ENCODE measurements around the gene PRSS12. TPM values are rescaled to one million over a fixed set of nuclear protein-coding genes. Genes with fewer than 3 reads are reported as not detected.

PRSS12 gene
- total RNA-seq, 4 donors from 2014 or later, result under 0.01 to 1.4 (median 0.48) TPM

GRCh38 chr4:118265312-118266144 is 87.3 kb downstream of the PRSS12 start:
- no peak overlapping the region for H3K27ac ChIP-seq (replicated peaks in 1 of 4)
- intact Hi-C loops (cut with DNase I), result no loop called here
- H3K9me3 ChIP-seq, result no peaks in the 10 kb centered on the region
- H3K4me3 ChIP-seq, result peak overlapping the region; percentile 58 to 67 (median 58)
- H3K27me3 ChIP-seq, result peaks cover 0 to 6% (median 0%) of the 10 kb centered on the region in 4 donors
- WGBS, result 45% methylated on average over 4 of the region's 64 CpGs
- DNase-seq (ENCODE audit: extremely low spot score), result no peak
- H3K4me1 ChIP-seq, result peaks cover 0 to 9% (median 7%) of the 10 kb centered on the region in 4 donors
- H3K36me3 ChIP-seq, result no peaks in the 10 kb centered on the region
- TF ChIP-seq POLR2A (IDR thresholded peaks at IDR 0.05; ENCODE audit: low read depth), result no peak
- no peak for TF ChIP-seq EP300 (IDR thresholded peaks at IDR 0.05)
- no peak for TF ChIP-seq CTCF (IDR thresholded peaks at IDR 0.05)
- TF ChIP-seq POLR2AphosphoS5 (IDR thresholded peaks at IDR 0.05), result no peak

- H3K4me1 ChIP-seq, result peaks cover 0 to 9% (median 7%) of the 10 kb centered on the region in 4 donors
These were observed 88.7 kb downstream of the PRSS12 start for GRCh38 chr4:118264096-118264495.

GRCh38 chr4:118260309-118260708 is 92.5 kb downstream of the PRSS12 start:
- intact Hi-C loops (cut with DNase I), result no loop called here
- DNase-seq (ENCODE audit: extremely low spot score), result no peak
- Histone ChIP-seq H3K4me1 (peaks cover 0 to 3% (median 2%) of the 10 kb centered on the region in 4 donors), H3K27me3 (peaks cover 0 to under 1% (median 0%) of the 10 kb centered on the region in 4 donors), H3K27ac (replicated peaks in 1 of 4) (no peak overlapping the region), H3K9me3 (no peaks in the 10 kb centered on the region), H3K4me3 (no peak overlapping the region), H3K36me3 (no peaks in the 10 kb centered on the region)
- 96% methylated on average over 2 of the region's 2 CpGs for WGBS
- TF ChIP-seq POLR2AphosphoS5 (IDR thresholded peaks at IDR 0.05) (no peak), CTCF (IDR thresholded peaks at IDR 0.05) (no peak), EP300 (IDR thresholded peaks at IDR 0.05) (no peak)

More at GRCh38 chr4:118264096-118264495, 88.7 kb downstream of the PRSS12 start:
- H3K4me3 ChIP-seq, result no peak overlapping the region
- TF ChIP-seq EP300 (IDR thresholded peaks at IDR 0.05), result no peak
- no peak for TF ChIP-seq CTCF (IDR thresholded peaks at IDR 0.05)
- TF ChIP-seq POLR2AphosphoS5 (IDR thresholded peaks at IDR 0.05), result no peak
- no peak for TF ChIP-seq POLR2A (IDR thresholded peaks at IDR 0.05; ENCODE audit: low read depth)
- 91% methylated on average over 3 of the region's 3 CpGs for WGBS
- H3K27ac ChIP-seq (replicated peaks in 1 of 4), result no peak overlapping the region
- H3K27me3 ChIP-seq, result peaks cover 0 to 6% (median 0%) of the 10 kb centered on the region in 4 donors
- intact Hi-C loops (cut with DNase I), result no loop called here
- no peak for DNase-seq (ENCODE audit: extremely low spot score)
- no peaks in the 10 kb centered on the region for H3K36me3 ChIP-seq
- no peaks in the 10 kb centered on the region for H3K9me3 ChIP-seq

- no peaks in the 10 kb centered on the region for H3K9me3 ChIP-seq
- no peaks in the 10 kb centered on the region for H3K36me3 ChIP-seq
- H3K27ac ChIP-seq (replicated peaks in 1 of 4), result no peak overlapping the region
- no peak for TF ChIP-seq CTCF (IDR thresholded peaks at IDR 0.05)
- H3K4me1 ChIP-seq, result no peaks in the 10 kb centered on the region
- DNase-seq (ENCODE audit: extremely low spot score), result no peak
- WGBS, result 88% methylated on average over 3 of the region's 3 CpGs
- H3K27me3 ChIP-seq, result no peaks in the 10 kb centered on the region
- H3K4me3 ChIP-seq, result no peak overlapping the region
- intact Hi-C loops (cut with DNase I), result no loop called here
These were observed 93.7 kb downstream of the PRSS12 start for GRCh38 chr4:118259111-118259510.

GRCh38 chr4:118254368-118254767 is 98.4 kb downstream of the PRSS12 start:
- Histone ChIP-seq H3K36me3 (no peaks in the 10 kb centered on the region), H3K4me3 (no peak overlapping the region), H3K27me3 (no peaks in the 10 kb centered on the region), H3K27ac (replicated peaks in 1 of 4) (no peak overlapping the region), H3K9me3 (no peaks in the 10 kb centered on the region), H3K4me1 (no peaks in the 10 kb centered on the region)
- TF ChIP-seq CTCF (IDR thresholded peaks at IDR 0.05) (no peak), POLR2AphosphoS5 (IDR thresholded peaks at IDR 0.05) (no peak), POLR2A (IDR thresholded peaks at IDR 0.05; ENCODE audit: low read depth) (no peak), EP300 (IDR thresholded peaks at IDR 0.05) (no peak)
- intact Hi-C loops (cut with DNase I), result no loop called here
- DNase-seq (ENCODE audit: extremely low spot score), result no peak

Measured in esophagus muscularis mucosa (tissue), 4 donors.